ENCODE measurements around the gene CDK17.

- TF ChIP-seq JUND (IDR thresholded peaks at IDR 0.05; ENCODE audit: low read length) (no peak), POLR2A (IDR thresholded peaks at IDR 0.05; ENCODE audit: control extremely low read depth in 1 of 2, low read depth in 2 of 2, low read length in 2 of 2) (no peak), POLR2AphosphoS5 (IDR thresholded peaks at IDR 0.05; ENCODE audit: low read depth, low read length) (no peak), TAF1 (IDR thresholded peaks at IDR 0.05; ENCODE audit: low read depth, low read length) (no peak), RBBP5 (IDR thresholded peaks at IDR 0.05; ENCODE audit: borderline replicate concordance, low read depth, low read length) (no peak), SP2 (IDR thresholded peaks at IDR 0.05; ENCODE audit: low read length) (no peak), EP300 (IDR thresholded peaks at IDR 0.05; ENCODE audit: borderline replicate concordance in 1 of 2, low read depth in 2 of 2, low read length in 2 of 2) (no peak), RFX5 (IDR thresholded peaks at IDR 0.05; ENCODE audit: borderline replicate concordance, low read depth, low read length) (no peak), PHF8 (conservative IDR thresholded peaks at IDR 0.05; ENCODE audit: low read depth, low read length) (no peak)
- TF ChIP-seq, protein P1, sequence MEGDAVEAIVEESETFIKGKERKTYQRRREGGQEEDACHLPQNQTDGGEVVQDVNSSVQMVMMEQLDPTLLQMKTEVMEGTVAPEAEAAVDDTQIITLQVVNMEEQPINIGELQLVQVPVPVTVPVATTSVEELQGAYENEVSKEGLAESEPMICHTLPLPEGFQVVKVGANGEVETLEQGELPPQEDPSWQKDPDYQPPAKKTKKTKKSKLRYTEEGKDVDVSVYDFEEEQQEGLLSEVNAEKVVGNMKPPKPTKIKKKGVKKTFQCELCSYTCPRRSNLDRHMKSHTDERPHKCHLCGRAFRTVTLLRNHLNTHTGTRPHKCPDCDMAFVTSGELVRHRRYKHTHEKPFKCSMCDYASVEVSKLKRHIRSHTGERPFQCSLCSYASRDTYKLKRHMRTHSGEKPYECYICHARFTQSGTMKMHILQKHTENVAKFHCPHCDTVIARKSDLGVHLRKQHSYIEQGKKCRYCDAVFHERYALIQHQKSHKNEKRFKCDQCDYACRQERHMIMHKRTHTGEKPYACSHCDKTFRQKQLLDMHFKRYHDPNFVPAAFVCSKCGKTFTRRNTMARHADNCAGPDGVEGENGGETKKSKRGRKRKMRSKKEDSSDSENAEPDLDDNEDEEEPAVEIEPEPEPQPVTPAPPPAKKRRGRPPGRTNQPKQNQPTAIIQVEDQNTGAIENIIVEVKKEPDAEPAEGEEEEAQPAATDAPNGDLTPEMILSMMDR (IDR thresholded peaks at IDR 0.05; ENCODE audit: control extremely low read depth in 1 of 3, insufficient read depth in 1 of 3, low read depth in 1 of 3, low read length in 3 of 3) = no peak
- TF ChIP-seq, protein P2, sequence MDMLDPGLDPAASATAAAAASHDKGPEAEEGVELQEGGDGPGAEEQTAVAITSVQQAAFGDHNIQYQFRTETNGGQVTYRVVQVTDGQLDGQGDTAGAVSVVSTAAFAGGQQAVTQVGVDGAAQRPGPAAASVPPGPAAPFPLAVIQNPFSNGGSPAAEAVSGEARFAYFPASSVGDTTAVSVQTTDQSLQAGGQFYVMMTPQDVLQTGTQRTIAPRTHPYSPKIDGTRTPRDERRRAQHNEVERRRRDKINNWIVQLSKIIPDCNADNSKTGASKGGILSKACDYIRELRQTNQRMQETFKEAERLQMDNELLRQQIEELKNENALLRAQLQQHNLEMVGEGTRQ (IDR thresholded peaks at IDR 0.05; ENCODE audit: low read length) = no peak
These were observed 25.1 kb downstream of the CDK17 start for GRCh38 chr12:96375170-96375569.
